ENCODE measurements around the gene ASPM. TPM values are rescaled to one million over a fixed set of nuclear protein-coding genes. Genes with fewer than 3 reads are reported as not detected.

ASPM gene
- total RNA-seq, 4 donors from 2014 or later = under 0.01 to 38.0 (median 0.12) TPM; not detected in 1

DNA sequence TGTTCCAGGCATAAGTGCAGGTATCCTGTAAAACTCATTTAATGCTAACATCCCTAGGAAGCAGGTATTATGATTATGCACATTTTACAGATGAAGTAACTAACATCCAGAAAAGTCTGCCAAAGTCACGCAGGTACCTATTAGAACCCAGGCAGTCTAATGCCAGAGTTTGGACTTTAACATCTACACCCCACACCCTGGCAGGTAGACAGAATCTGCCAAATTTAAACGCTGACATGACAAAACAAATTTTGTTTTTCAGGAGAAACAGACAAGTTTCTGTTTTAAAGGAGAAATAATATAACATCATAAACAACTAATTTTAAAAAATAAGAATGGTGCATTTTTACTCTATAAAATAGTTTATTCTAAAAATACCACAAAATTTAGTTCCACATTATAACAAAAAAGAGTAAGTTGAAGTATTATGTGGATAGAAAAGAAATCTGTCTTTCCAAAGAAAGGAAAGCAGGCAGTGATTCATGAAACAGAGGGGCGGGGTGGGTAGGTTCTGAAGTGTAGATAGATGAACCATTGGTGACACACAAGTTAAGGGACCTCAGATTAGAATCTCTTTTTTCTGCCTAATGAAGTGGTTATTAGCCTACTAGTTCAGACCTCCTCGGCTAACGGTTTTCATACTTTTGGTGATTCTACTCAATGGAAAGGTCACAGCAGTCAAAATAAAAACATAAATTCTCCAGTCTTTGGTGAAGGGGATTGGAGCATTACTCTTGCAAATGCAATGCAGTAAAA, 1.7 kb downstream of the ASPM start:
- TF ChIP-seq, protein P1, sequence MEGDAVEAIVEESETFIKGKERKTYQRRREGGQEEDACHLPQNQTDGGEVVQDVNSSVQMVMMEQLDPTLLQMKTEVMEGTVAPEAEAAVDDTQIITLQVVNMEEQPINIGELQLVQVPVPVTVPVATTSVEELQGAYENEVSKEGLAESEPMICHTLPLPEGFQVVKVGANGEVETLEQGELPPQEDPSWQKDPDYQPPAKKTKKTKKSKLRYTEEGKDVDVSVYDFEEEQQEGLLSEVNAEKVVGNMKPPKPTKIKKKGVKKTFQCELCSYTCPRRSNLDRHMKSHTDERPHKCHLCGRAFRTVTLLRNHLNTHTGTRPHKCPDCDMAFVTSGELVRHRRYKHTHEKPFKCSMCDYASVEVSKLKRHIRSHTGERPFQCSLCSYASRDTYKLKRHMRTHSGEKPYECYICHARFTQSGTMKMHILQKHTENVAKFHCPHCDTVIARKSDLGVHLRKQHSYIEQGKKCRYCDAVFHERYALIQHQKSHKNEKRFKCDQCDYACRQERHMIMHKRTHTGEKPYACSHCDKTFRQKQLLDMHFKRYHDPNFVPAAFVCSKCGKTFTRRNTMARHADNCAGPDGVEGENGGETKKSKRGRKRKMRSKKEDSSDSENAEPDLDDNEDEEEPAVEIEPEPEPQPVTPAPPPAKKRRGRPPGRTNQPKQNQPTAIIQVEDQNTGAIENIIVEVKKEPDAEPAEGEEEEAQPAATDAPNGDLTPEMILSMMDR (IDR thresholded peaks at IDR 0.05) = no peak
- no peak for TF ChIP-seq POLR2A (IDR thresholded peaks at IDR 0.05)
- Histone ChIP-seq H3K27me3 (peaks cover 0 to 9% of the 10 kb centered on the region in 2 donors), H3K36me3 (no peaks in the 10 kb centered on the region), H3K4me3 (no peak overlapping the region), H3K27ac (no peak overlapping the region), H3K4me1 (peaks cover 0 to 7% of the 10 kb centered on the region in 2 donors), H3K9me3 (no peaks in the 10 kb centered on the region)
- DNase-seq = no peak
- intact Hi-C loops (cut with DNase I; ENCODE audit: low total_unique reads) = no loop called here

DNA sequence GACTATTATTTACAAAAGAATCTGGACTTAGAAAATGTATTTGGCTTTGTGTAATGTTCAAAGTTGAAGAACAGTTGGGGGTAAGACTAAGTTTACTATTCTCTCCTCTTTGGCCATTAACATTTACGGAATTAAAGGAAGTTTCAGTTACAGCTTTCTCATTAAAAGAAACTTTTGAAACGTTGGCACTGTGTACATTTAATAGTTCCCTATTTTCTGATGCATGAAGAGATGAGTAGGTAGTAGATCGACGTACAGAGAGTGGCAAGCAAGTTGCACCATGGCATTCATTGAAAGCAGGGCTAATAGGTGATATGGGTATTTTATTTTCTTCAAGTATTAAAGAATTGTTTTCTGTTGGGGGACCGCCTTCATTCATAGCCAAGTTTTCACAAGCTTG, 3.2 kb downstream of the ASPM start:
- TF ChIP-seq, protein P1 (IDR thresholded peaks at IDR 0.05) = no peak
- TF ChIP-seq POLR2A (IDR thresholded peaks at IDR 0.05) = no peak
- intact Hi-C loops (cut with DNase I; ENCODE audit: low total_unique reads) = no loop called here

DNA sequence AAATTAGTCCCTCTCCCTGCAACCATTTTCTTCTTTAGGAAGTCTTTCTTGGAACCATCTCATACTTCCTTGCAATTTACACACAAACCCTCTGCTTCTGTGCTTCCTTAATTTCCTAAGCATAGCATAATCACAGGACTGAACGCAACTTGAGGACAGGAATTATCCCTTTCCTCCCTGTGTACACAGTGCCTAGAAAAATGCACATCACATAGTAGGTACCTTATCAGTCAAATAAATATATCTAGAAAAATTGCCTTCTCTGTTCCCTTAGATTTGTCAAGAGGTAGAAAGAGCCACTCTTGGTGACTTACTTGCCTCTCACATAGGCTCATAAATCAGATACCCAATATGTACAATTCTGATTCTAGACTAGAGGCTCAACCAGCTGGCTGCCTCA, 4.9 kb downstream of the ASPM start:
- H3K9me3 ChIP-seq = no peaks in the 10 kb centered on the region
- no peak overlapping the region for H3K27ac ChIP-seq
- H3K27me3 ChIP-seq = peaks cover 0 to 9% of the 10 kb centered on the region in 2 donors
- H3K4me3 ChIP-seq = no peak overlapping the region
- intact Hi-C loops (cut with DNase I; ENCODE audit: low total_unique reads) = no loop called here
- no peak for TF ChIP-seq POLR2A (IDR thresholded peaks at IDR 0.05)
- TF ChIP-seq, protein P1 (IDR thresholded peaks at IDR 0.05) = no peak
- peaks cover 0 to 7% of the 10 kb centered on the region in 2 donors for H3K4me1 ChIP-seq
- no peaks in the 10 kb centered on the region for H3K36me3 ChIP-seq
- no peak for DNase-seq

More for the DNA sequence above, 3.2 kb downstream of the ASPM start:
- H3K9me3 ChIP-seq = no peaks in the 10 kb centered on the region
- H3K27ac ChIP-seq = no peak overlapping the region
- no peak for DNase-seq
- H3K4me1 ChIP-seq = peaks cover 0 to 7% of the 10 kb centered on the region in 2 donors
- peaks cover 0 to 9% of the 10 kb centered on the region in 2 donors for H3K27me3 ChIP-seq
- no peaks in the 10 kb centered on the region for H3K36me3 ChIP-seq
- no peak overlapping the region for H3K4me3 ChIP-seq

DNA sequence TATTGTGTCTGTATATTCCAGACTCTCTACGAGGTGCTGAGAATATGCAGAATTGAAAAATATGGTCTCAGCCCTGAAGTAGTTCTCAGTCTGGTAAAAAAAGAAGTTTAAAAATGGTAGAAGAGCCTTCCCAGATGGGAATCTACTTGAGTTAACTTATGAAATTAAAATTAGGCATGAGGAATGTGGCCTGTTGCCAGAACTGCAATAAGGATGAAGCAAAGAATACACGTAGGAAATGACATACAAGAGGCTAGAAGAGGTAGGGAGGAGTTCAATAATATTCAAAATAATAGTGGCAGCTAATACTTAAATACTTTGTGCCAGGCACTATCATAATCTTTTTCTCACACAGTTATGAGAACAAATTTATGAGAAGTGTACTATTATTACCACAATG, 6.3 kb downstream of the ASPM start:
- Histone ChIP-seq H3K27ac (no peak overlapping the region), H3K27me3 (peaks cover 0 to 9% of the 10 kb centered on the region in 2 donors), H3K4me3 (no peak overlapping the region), H3K36me3 (no peaks in the 10 kb centered on the region), H3K9me3 (no peaks in the 10 kb centered on the region), H3K4me1 (no peaks in the 10 kb centered on the region)
- intact Hi-C loops (cut with DNase I; ENCODE audit: low total_unique reads) = no loop called here
- TF ChIP-seq, protein P1 (IDR thresholded peaks at IDR 0.05) = no peak
- TF ChIP-seq POLR2A (IDR thresholded peaks at IDR 0.05) = no peak
- DNase-seq = no peak

DNA sequence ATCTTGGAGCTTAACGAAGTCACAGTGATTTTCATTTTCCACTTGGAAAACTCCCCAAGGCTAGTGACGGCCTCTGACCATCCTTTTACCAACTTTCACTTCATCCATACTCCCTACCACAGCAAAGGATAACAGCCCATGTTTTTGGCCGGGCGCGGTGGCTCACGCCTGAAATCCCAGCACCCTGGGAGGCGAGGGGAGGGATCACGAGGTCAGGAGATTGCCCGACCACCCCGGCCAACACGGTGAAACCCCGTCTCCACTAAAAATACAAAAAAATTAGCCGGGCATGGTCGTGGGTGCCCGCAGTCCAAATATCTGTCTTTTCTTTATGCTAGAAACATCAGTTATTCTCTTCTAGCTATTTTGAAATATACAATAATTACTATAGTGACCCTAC, 7.3 kb downstream of the ASPM start:
- no peak for DNase-seq
- no peaks in the 10 kb centered on the region for H3K9me3 ChIP-seq
- H3K4me1 ChIP-seq = no peaks in the 10 kb centered on the region
- peaks cover 0 to 8% of the 10 kb centered on the region in 2 donors for H3K27me3 ChIP-seq
- no peak overlapping the region for H3K4me3 ChIP-seq
- intact Hi-C loops (cut with DNase I; ENCODE audit: low total_unique reads) = no loop called here
- H3K27ac ChIP-seq = no peak overlapping the region
- no peaks in the 10 kb centered on the region for H3K36me3 ChIP-seq
- TF ChIP-seq, protein P1 (IDR thresholded peaks at IDR 0.05) = no peak
- no peak for TF ChIP-seq POLR2A (IDR thresholded peaks at IDR 0.05)
